ENCODE results near the gene STK31.

STK31 gene

DNA sequence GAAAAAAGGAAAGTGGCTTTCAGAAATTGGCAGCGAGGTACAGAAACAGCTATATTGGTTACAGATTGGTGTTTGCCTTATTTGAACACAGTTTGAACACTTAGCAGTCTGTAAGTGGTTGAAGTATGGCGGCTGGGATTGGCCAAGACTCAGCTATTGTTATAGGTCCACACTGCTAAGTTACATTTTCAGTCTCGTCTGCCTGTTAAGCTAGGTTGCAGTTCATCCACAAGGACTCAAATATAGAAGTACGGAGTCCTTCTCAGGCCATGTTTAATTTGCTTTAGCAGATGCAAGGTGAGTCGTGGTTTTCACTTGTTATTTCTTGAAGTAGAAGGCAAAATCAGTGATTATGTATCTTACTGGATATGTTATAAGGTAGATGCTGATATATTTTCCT lies 73.1 kb downstream of the STK31 start:
- H3K27ac ChIP-seq = no peak overlapping the region
- TF ChIP-seq, protein P1, sequence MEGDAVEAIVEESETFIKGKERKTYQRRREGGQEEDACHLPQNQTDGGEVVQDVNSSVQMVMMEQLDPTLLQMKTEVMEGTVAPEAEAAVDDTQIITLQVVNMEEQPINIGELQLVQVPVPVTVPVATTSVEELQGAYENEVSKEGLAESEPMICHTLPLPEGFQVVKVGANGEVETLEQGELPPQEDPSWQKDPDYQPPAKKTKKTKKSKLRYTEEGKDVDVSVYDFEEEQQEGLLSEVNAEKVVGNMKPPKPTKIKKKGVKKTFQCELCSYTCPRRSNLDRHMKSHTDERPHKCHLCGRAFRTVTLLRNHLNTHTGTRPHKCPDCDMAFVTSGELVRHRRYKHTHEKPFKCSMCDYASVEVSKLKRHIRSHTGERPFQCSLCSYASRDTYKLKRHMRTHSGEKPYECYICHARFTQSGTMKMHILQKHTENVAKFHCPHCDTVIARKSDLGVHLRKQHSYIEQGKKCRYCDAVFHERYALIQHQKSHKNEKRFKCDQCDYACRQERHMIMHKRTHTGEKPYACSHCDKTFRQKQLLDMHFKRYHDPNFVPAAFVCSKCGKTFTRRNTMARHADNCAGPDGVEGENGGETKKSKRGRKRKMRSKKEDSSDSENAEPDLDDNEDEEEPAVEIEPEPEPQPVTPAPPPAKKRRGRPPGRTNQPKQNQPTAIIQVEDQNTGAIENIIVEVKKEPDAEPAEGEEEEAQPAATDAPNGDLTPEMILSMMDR (conservative IDR thresholded peaks at IDR 0.05) = no peak

DNA sequence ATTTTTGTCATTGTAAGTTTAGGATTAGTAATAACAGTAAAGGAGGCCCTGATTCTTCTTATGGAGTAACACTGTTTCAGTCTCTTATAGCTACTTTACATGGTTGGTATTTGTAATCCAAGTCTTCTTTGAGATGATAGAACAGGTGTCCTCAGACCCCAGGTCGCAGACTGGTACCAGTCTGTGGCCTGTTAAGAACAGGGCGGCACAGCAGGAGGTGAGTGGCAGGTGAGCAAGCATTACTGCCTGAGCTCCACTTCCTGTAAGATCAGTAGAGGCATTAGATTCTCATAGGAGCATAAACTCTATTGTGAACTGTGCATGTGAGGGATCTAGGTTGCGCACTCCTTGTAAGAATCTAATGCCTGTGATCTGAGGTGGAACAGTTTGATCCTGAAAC lies 77.3 kb downstream of the STK31 start:
- no peak overlapping the region for H3K27ac ChIP-seq
- TF ChIP-seq, protein P1 (conservative IDR thresholded peaks at IDR 0.05) = no peak

DNA sequence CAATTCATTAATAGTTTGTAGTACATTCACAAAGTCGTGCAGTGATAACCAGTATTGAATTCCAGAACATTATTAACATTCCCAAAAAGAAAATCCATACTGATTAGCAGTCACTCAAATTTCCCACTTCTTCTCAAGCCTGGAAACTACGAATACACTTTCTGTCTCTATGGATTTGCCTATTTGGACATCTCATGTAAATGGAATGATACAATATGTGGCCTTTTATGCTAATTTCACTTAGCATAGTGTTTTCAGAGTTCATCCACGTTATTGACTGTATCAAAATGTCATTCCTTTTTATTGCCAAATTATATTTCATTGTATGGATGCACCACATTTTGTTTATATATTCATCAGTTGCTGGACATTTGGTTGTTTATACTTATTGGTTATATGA lies 78.8 kb downstream of the STK31 start:
- TF ChIP-seq, protein P1 (conservative IDR thresholded peaks at IDR 0.05) = no peak
- no peak overlapping the region for H3K27ac ChIP-seq

DNA sequence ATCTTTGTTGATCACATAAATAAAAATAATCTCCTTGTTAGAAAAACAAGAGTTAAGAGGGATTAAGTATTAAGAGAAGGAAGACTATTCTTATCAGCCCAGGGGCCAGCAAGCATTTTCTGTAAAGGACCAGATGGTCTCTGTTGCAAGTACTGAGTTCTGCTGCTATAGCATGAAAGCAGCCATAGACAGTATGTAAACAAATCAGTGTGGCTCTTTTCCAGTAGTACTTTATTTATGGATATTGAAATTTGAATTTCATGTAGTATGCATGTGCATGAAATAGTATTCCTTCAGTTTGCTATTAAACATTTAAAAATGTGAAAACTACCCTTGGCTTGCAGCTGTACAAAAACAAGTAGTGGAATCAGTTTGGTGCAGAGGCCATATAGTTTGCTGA lies 81.7 kb downstream of the STK31 start:
- TF ChIP-seq, protein P1 (conservative IDR thresholded peaks at IDR 0.05) = no peak

DNA sequence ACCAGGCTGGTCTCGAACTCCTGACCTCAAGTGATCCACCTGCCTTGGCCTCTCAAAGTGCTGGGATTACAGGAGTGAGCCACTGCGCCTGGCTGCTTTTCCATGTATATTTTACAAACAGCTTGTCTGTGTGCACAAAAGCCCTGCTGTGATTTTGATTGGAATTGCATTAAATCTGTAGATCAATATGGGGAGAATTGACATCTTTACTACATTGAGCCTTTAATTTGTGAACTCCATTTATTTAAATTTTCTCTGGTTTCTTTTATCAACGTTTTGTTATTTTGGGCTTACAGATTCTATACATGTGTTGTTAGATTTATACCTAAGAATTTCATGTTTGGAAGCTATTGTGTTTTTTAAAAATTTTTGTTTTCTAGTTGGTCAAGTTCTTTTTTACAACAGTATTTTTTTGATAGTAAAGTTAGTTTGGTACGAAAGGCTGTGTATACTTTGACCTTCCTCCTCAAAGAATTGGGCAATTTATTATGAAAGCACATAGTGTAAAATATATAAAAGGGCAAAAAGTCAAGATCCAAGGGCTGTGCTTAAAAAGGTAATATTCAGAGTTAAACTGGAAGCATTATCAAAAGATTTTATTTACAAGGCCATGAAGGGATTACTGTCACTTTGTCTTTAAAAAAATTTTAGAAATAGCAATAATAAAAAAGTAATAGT lies 92.8 kb downstream of the STK31 start:
- TF ChIP-seq, protein P1 (conservative IDR thresholded peaks at IDR 0.05) = no peak
- no peak overlapping the region for H3K27ac ChIP-seq

More for the DNA sequence above, 81.7 kb downstream of the STK31 start:
- no peak overlapping the region for H3K27ac ChIP-seq

DNA sequence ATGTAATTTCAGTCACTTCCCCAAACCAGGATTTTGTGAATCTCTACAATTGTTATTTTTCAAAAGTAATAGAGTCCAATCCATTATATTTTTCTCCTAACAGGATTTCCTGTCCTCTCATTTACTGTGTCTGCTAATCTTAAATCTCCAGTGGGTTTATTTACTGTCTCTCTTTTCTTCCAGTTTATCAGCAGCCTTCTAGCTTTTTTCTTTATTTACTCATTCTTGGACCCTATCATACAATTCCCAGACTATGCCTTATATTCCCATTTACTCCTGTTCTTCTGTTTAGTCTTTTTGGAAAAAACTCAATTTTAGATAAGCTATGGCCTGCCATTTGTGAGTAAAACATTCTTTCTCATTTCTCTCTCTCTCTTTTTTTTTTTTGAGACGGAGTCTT lies 94.7 kb downstream of the STK31 start:
- H3K27ac ChIP-seq = no peak overlapping the region
- TF ChIP-seq, protein P1 (conservative IDR thresholded peaks at IDR 0.05) = no peak

DNA sequence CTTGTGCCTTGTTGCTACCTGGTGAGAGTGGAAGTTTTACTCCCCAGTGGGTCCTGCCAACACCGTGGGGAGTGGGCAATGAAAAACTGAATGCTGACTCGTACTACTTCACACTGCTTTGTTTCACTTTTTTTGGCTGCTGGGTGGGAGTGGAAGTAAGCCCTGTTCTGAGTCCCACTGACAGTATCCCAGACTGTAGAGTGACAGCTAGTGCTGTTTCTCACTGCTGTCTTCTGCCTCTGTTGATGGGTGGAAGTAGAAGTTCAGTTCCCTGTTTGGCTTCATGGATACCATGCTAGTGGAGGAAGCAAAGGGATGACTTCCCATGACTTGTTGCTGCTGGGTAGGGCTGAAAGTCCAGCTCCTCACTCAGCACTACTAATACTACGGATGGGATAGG lies 98.4 kb downstream of the STK31 start:
- TF ChIP-seq, protein P1 (conservative IDR thresholded peaks at IDR 0.05) = no peak
- H3K27ac ChIP-seq = no peak overlapping the region
